Kidney (tissue), 14 donors: Measurements from ENCODE around the gene ADCK2. TPM values are rescaled to one million over a fixed set of nuclear protein-coding genes. Genes with fewer than 3 reads are reported as not detected.
A peak's percentile ranks its signal among the peaks of the same experiment; 100 is the strongest.
"Not testable (repeated sequence)": the region's sequence is repeated elsewhere in the genome, so short reads cannot be mapped to it uniquely, and the experiment has no call there.

Source experiments
- DNase-seq, 5 donors: peaks; one replicate each; pipeline ENCODE4 v3.0.0-alpha.2; 2013 to 2020
- FAIRE-seq: peaks from 2 replicates; lab custom pipeline; 2012; peaks lifted over from hg19 to GRCh38; lab: Jason Lieb, UNC
- H3K27ac ChIP-seq, 2 donors: one replicate each; pipeline ENCODE4 v1.7.0; 2013; ENCODE audit warnings: low read depth in 2 of 2, low read length in 2 of 2, inconsistent platforms in 1 of 2
- H3K27me3 ChIP-seq: one replicate; pipeline ENCODE4 v1.7.1; 2013; ENCODE audit warnings: low read length, inconsistent platforms; ENCODE audit not compliant: control insufficient read depth, insufficient read depth
- H3K36me3 ChIP-seq, 3 donors: one replicate each; pipeline versions ENCODE4 v1.7.0 to v1.7.1; 2013; ENCODE audit warnings: low read length in 3 of 3, control low read depth in 1 of 3, inconsistent platforms in 1 of 3; ENCODE audit not compliant: insufficient read depth in 3 of 3, control insufficient read depth in 2 of 3
- H3K4me1 ChIP-seq, 3 donors: one replicate each; pipeline versions ENCODE4 v1.7.0 to v1.7.1; 2013; ENCODE audit warnings: low read length in 3 of 3, inconsistent platforms in 1 of 3, low read depth in 1 of 3; ENCODE audit not compliant: control insufficient read depth in 2 of 3, insufficient read depth in 2 of 3
- H3K4me3 ChIP-seq, 3 donors: one replicate each; pipeline versions ENCODE4 v1.7.0 to v1.8.1; 2013; ENCODE audit warnings: low read length in 3 of 3, control low read depth in 1 of 3, inconsistent platforms in 1 of 3
- H3K9ac ChIP-seq, 3 donors: one replicate each; pipeline versions ENCODE4 v1.7.0 to v1.7.1; 2013; ENCODE audit warnings: low read length in 3 of 3, control low read depth in 1 of 3, inconsistent platforms in 1 of 3
- H3K9me3 ChIP-seq, 3 donors: one replicate each; pipeline versions ENCODE4 v1.7.0 to v1.7.1; 2013; ENCODE audit warnings: low read length in 3 of 3, control low read depth in 1 of 3, inconsistent platforms in 1 of 3; ENCODE audit not compliant: control insufficient read depth in 2 of 3, insufficient read depth in 1 of 3
- CTCF ChIP-seq: IDR thresholded peaks from 3 replicates; pipeline ENCODE4 v1.5.1; 2012; ENCODE audit warnings: mild to moderate bottlenecking, moderate library complexity, borderline replicate concordance; ENCODE audit not compliant: insufficient read depth; ENCODE audit errors: extremely low read depth
- intact Hi-C: fragments of 100-400 bp; cut with DNase I; formaldehyde crosslinking; loops from one replicate; pipeline ENCODE4 v1.11.1; 2022
- polyA plus RNA-seq: library from polyadenylated mRNA; stranded (reverse); fragments of 350-450 nt; fragmentation: Illumina TruSeq; extraction: RNeasy Lipid Tissue Mini Kit (QIAGEN cat#74804); gene quantifications from one replicate; pipeline ENCODE4 v1.2.3, GENCODE V29; 2014; ENCODE audit warnings: low read depth, low replicate concordance; ENCODE audit not compliant: insufficient read depth
- total RNA-seq: library from RNA; stranded (reverse); fragmentation: NEBNext Ultra II Directional; extraction: Animal tissue kit (Norgen Biotek cat#: 25700); gene quantifications from one replicate; pipeline ENCODE4 v1.2.1, GENCODE V29; 2021
- donor health status: control.
- donor health status: control.
- donor health status: control.
- donor health status: control.
- donor health status: control.
- donor health status: DM: yes; HTN: yes; CAD: no.
- donor health status: Normal renal cell carcinoma (clear cell type).

ADCK2 gene
- total and polyA plus RNA-seq, 2 donors from 2014 or later = 18.7 to 18.8 TPM

DNA sequence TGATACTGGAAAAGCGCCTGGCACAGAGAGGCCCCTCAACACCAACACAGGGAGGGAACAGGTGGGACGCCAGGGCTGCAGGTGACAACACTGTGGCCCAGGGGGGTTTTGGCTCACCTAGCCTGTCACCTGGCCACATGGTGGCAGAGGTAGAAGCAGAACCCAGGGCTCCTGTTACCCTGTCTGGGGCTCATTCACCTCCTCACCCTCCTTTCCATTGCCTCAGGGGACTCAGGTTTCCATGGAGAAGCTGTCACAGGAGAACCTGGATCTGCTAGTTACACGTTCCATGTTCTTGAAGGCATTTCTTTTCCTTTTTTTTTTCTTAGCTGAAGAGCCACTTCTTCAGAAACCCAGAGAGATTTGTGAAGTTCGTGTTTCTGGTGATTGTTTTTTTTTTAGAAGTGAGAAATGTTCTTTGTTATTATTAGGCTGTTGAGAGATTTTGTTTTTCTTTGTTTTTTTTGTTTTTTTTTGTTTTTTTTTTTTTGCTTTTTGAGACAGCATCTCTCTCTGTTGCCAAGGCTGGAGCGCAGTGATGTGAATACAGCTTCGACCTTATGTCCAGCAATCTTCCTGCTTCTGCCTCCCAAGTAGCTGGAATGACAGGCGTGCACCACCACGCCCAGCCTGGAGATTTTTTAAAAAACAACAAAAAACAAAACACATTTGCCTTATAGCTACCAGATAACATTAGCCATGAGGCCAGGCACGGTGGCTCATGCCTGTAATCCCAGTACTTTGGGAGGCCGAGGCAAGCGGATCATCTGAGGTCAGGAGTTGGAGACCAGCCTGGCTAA lies 48.2 kb upstream of the ADCK2 start:
- intact Hi-C loops = no loop called here
- DNase-seq (peak in 4 of 5 donors; percentile 71 to 89 (median 82)), FAIRE-seq (peak; percentile 23)
- peaks cover 0 to 11% (median 0%) of the 10 kb centered on the region in 3 donors for H3K4me1 ChIP-seq
- H3K36me3 ChIP-seq = no peaks in the 10 kb centered on the region
- TF ChIP-seq CTCF = no peak
- H3K9ac ChIP-seq = no peak overlapping the region
- H3K27ac ChIP-seq = peak overlapping the region; percentile 32 to 80
- no peaks in the 10 kb centered on the region for H3K9me3 ChIP-seq
- H3K4me3 ChIP-seq = no peak overlapping the region
- H3K27me3 ChIP-seq = no peaks in the 10 kb centered on the region

DNA sequence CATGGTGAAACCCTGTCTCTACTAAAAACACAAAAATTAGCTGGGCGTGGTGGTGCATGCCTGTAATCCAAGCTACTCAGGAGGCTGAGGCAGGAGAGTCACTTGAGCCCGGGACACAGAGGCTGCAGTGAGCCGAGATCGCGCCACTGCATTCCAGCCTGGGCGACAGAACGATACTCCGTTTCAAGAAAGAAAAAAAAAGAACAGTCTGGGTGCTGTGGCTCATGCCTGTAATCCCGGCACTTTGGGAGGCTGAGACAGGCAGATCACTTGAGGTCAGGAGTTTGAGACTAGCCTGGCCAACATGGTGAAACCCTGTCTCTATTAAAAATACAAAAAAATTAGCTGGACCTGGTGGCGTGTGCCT lies 47.6 kb upstream of the ADCK2 start:
- H3K9me3 ChIP-seq, H3K27me3 ChIP-seq, intact Hi-C loops, H3K9ac ChIP-seq, H3K36me3 ChIP-seq, H3K4me3 ChIP-seq, FAIRE-seq, H3K27ac ChIP-seq, DNase-seq: not testable (repeated sequence)
- peaks cover 0 to 11% (median 0%) of the 10 kb centered on the region in 3 donors for H3K4me1 ChIP-seq

DNA sequence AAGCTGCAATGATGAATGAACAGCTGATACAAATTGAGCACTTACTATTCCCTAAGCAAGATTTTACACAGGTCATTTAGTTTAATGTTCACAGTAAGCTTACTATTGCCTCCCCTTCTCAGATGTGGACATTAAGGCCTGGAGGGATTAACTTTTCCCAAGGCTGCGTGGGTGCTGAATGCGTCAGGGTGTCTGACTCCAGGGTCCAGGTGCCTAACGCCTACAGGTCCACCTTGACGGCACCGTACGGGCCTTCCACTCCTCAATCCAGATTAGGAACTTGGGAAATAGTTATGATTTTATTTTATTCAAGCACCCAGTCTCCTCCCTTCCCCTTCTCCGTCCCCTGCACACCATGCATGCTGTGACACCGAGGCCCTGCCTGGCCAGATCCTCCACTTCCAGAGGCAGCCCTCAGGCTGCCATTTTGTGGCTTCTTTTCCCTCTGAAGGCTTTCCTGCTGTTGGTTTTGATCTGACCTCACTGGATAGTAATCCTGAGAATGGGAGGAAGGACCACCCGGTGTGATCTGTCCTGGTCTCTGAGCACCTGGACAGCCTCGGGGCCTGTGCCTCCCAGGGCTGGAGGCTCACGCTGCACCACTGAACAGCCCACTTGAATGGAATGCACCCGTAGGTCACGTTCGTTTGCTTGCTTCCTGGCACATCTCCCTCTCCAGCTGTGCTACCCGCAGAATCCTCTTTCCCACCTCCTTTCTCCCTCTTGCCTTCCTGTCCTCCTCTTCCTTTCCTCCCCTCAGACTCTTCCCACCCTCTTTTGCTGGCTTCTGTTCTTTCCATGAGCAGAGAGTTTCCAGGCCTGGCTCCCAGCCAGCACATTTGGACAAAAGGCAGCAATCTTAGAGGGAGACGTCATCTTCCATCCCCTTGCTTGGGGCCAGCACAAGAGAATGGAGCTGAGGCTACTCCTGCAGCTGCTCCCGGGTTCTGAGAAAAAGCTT lies 46.6 kb upstream of the ADCK2 start:
- Histone ChIP-seq H3K27ac (peak overlapping the region in 1 of 2 donors; percentile 62), H3K9me3 (no peaks in the 10 kb centered on the region), H3K4me3 (no peak overlapping the region), H3K9ac (no peak overlapping the region), H3K4me1 (peaks cover 0 to 11% (median 0%) of the 10 kb centered on the region in 3 donors), H3K27me3 (no peaks in the 10 kb centered on the region), H3K36me3 (no peaks in the 10 kb centered on the region)
- TF ChIP-seq CTCF = no peak
- no peak for FAIRE-seq
- peak; percentile 70 to 96 (median 89) for DNase-seq
- intact Hi-C loops = no loop called here

GRCh38 chr7:140631021-140631420 lies 41.7 kb upstream of the ADCK2 start:
- H3K27ac ChIP-seq = no peak overlapping the region

More at GRCh38 chr7:140631021-140631420, 41.7 kb upstream of the ADCK2 start:
- Histone ChIP-seq H3K4me1 (peaks cover 0 to 3% (median 0%) of the 10 kb centered on the region in 3 donors), H3K36me3 (no peaks in the 10 kb centered on the region), H3K27me3 (no peaks in the 10 kb centered on the region), H3K9me3 (no peaks in the 10 kb centered on the region), H3K9ac (no peak overlapping the region), H3K4me3 (no peak overlapping the region)
- intact Hi-C loops = no loop called here
- DNase-seq (no peak), FAIRE-seq (no peak)
- no peak for TF ChIP-seq CTCF
